K562 (cell line): ENCODE measurements around the gene HS6ST1. TPM values are rescaled to one million over a fixed set of nuclear protein-coding genes. Genes with fewer than 3 reads are reported as not detected.

Experiments
- ATAC-seq: fragments of 200-7000 bp; cut with Tn5 transposase; 3 replicates; pipeline ENCODE4 v1.9.1; 2020; ENCODE audit warnings: moderate library complexity
- BruUV-seq: library from RNA; stranded (reverse); fragments of 400-500 nt; replicated peaks from 2 replicates; lab custom pipeline; 2021; lab: Mats Ljungman, UMichigan
- CTCF ChIA-PET: fragments of 300-600 bp; formaldehyde crosslinking; extraction: SDS; loops from one replicate; lab custom pipeline; 2021; ENCODE audit warnings: low intra/inter-chr PET ratio; lab: Yijun Ruan, JAX
- POLR2A ChIA-PET: fragments of 300-600, 350-650 bp; sonication (Branson Sonifier 250); formaldehyde crosslinking; extraction: SDS; loops from one replicate; lab custom pipeline; 2021; ENCODE audit warnings: antibody characterized with exemption, inconsistent platforms; lab: Yijun Ruan, JAX
- DNase-seq, 4 experiments: peaks; one replicate each; pipeline versions ENCODE4 v3.0.0 to v3.0.0-alpha.2; 2011 to 2018; ENCODE audit warnings: low spot score in 3 of 4, mixed read lengths in 3 of 4; ENCODE audit errors: extremely low read depth in 1 of 4
- FAIRE-seq: peaks from 2 replicates; lab custom pipeline; 2011; peaks lifted over from hg19 to GRCh38; lab: Jason Lieb, UNC
- H2AFZ ChIP-seq: 2 replicates; pipeline ENCODE4 v1.6.0; 2011; ENCODE audit warnings: low read depth, low read length, control low read depth, inconsistent platforms
- H3K27ac ChIP-seq: fragments of 200-600 bp; 3 replicates; pipeline ENCODE4 v1.8.0; 2011; ENCODE audit warnings: low read depth, mild to moderate bottlenecking, control low read depth, inconsistent platforms, low read length, moderate library complexity, mixed read lengths; ENCODE audit errors: extremely low read depth
- H3K27me3 ChIP-seq, 2 experiments: fragments of 300-600 bp in 1 of 2; 2 replicates in 1 of 2; 3 replicates in 1 of 2; pipeline versions ENCODE4 v1.6.0 to v1.8.0; 2011; ENCODE audit warnings: inconsistent platforms in 2 of 2, low read length in 2 of 2, mild to moderate bottlenecking in 1 of 2, mixed read lengths in 1 of 2, moderate library complexity in 1 of 2; ENCODE audit not compliant: control insufficient read depth in 2 of 2, insufficient read depth in 2 of 2
- H3K36me3 ChIP-seq: fragments of 300-600 bp; 3 replicates; pipeline ENCODE4 v1.8.0; 2011; ENCODE audit warnings: mild to moderate bottlenecking, low read length, inconsistent platforms; ENCODE audit not compliant: control insufficient read depth, insufficient read depth
- H3K4me1 ChIP-seq, 2 experiments: fragments of 200-600 bp in 1 of 2; replicated peaks in 1 of 2; 2 replicates in 1 of 2; 3 replicates in 1 of 2; pipeline versions ENCODE4 v1.5.1 to v1.8.0; 2011; ENCODE audit warnings: inconsistent platforms in 2 of 2, low read length in 2 of 2, mild to moderate bottlenecking in 1 of 2, mixed read lengths in 1 of 2, moderate library complexity in 1 of 2; ENCODE audit not compliant: control insufficient read depth in 2 of 2, insufficient read depth in 2 of 2
- H3K4me2 ChIP-seq: 2 replicates; pipeline ENCODE4 v1.6.1; 2011; ENCODE audit warnings: low read length, control low read depth, inconsistent platforms, mixed read lengths; ENCODE audit not compliant: insufficient read depth
- H3K4me3 ChIP-seq: fragments of 200-600 bp; sonication (generic), shearing (Covaris generic); 2 replicates; pipeline ENCODE4 v1.5.1; 2016; ENCODE audit warnings: control low read depth, inconsistent platforms
- H3K79me2 ChIP-seq: fragments of 200-600 bp; 3 replicates; pipeline ENCODE4 v1.8.0; 2011; ENCODE audit warnings: low read length, inconsistent platforms; ENCODE audit not compliant: control insufficient read depth, insufficient read depth
- H3K9ac ChIP-seq, 2 experiments: 2 replicates each; pipeline versions ENCODE4 v1.6.0 to v1.6.1; 2011; ENCODE audit warnings: low read depth in 2 of 2, low read length in 2 of 2, control low read depth in 1 of 2, inconsistent platforms in 1 of 2, mild to moderate bottlenecking in 1 of 2, mixed read lengths in 1 of 2; ENCODE audit not compliant: insufficient read depth in 1 of 2
- H3K9me1 ChIP-seq: one replicate; pipeline ENCODE4 v1.6.0; 2011; ENCODE audit warnings: inconsistent platforms, mild to moderate bottlenecking, low read length, moderate library complexity; ENCODE audit not compliant: control insufficient read depth, insufficient read depth
- H3K9me3 ChIP-seq: replicated peaks from 2 replicates; pipeline ENCODE4 v1.5.1; 2011; ENCODE audit warnings: low read depth, low read length, inconsistent platforms; ENCODE audit not compliant: control insufficient read depth, insufficient read depth
- H4K20me1 ChIP-seq: replicated peaks from 2 replicates; pipeline ENCODE4 v1.6.1; 2011; ENCODE audit warnings: low read length, inconsistent platforms, mixed read lengths; ENCODE audit not compliant: control insufficient read depth, insufficient read depth
- DACH1 ChIP-seq: fragments of 450-650 bp; IDR thresholded peaks from 2 replicates; pipeline ENCODE4 v1.6.1; 2018; ENCODE audit not compliant: partially characterized antibody
- DNMT1 ChIP-seq: fragments of 450-650 bp; IDR thresholded peaks from 2 replicates; pipeline ENCODE4 v1.6.1; 2016; ENCODE audit warnings: antibody characterized with exemption, mild to moderate bottlenecking
- ELK3 ChIP-seq: fragments of 450-650 bp; formaldehyde crosslinking; IDR thresholded peaks from 2 replicates; pipeline ENCODE4 v1.4.0; 2020; ENCODE audit warnings: mild to moderate bottlenecking
- FOXM1 ChIP-seq, 2 experiments: fragments of 450-650 bp in 1 of 2; sonication (generic) in 1 of 2; formaldehyde crosslinking in 1 of 2; IDR thresholded peaks; 2 replicates each; pipeline versions ENCODE4 v1.6.1 to v1.9.0; 2017 to 2022; ENCODE audit warnings: low read depth in 2 of 2, mild to moderate bottlenecking in 2 of 2, missing genetic modification reagents in 1 of 2, moderate library complexity in 1 of 2
- GATAD2A ChIP-seq: fragments of 450-650 bp; IDR thresholded peaks from 2 replicates; pipeline ENCODE4 v1.6.1; 2017
- LCOR ChIP-seq: sonication (generic); formaldehyde crosslinking; IDR thresholded peaks from 2 replicates; pipeline ENCODE4 v1.8.0; 2022; ENCODE audit warnings: mild to moderate bottlenecking, missing genetic modification reagents
- MTA1 ChIP-seq: fragments of 450-650 bp; IDR thresholded peaks from 2 replicates; pipeline ENCODE4 v1.6.1; 2017; ENCODE audit warnings: borderline replicate concordance
- NFE2L1 ChIP-seq: fragments of 450-650 bp; IDR thresholded peaks from 2 replicates; pipeline ENCODE4 v1.6.1; 2016; ENCODE audit warnings: missing genetic modification characterization, low read depth, mild to moderate bottlenecking, missing compliant biosample characterization, moderate library complexity, borderline replicate concordance
- NFIC ChIP-seq: fragments of 450-650 bp; IDR thresholded peaks from 2 replicates; pipeline ENCODE4 v1.6.1; 2017; ENCODE audit warnings: mild to moderate bottlenecking, inconsistent platforms
- TAF15 ChIP-seq: fragments of 200-400 bp; formaldehyde crosslinking; IDR thresholded peaks from 2 replicates; pipeline ENCODE4 v1.6.1; 2017; ENCODE audit warnings: mild to moderate bottlenecking, low read depth, low read length, moderate library complexity
- YY1 ChIP-seq, 3 experiments: IDR thresholded peaks; 2 replicates each; pipeline ENCODE4 v1.6.1; 2011; ENCODE audit warnings: low read length in 2 of 3, mild to moderate bottlenecking in 2 of 3, moderate library complexity in 2 of 3, borderline replicate concordance in 1 of 3, control low read depth in 1 of 3, low read depth in 1 of 3; ENCODE audit not compliant: insufficient read depth in 3 of 3, insufficient replicate concordance in 2 of 3, control insufficient read depth in 1 of 3, insufficient read length in 1 of 3; ENCODE audit errors: extremely low read depth in 1 of 3
- ZNF224 ChIP-seq: sonication (generic); formaldehyde crosslinking; IDR thresholded peaks from 2 replicates; pipeline ENCODE4 v1.8.0; 2022; ENCODE audit warnings: mild to moderate bottlenecking, missing genetic modification reagents
- ZNF551 ChIP-seq: fragments of 250-450 bp; sonication (Bioruptor Pico); IDR thresholded peaks from 2 replicates; pipeline ENCODE4 v1.5.0; 2021; ENCODE audit warnings: mild to moderate bottlenecking, moderate library complexity
- ZNF639 ChIP-seq, 2 experiments: fragments of 200-800 bp in 1 of 2; sonication (Bioruptor generic) in 1 of 2; sonication (generic) in 1 of 2; formaldehyde crosslinking in 1 of 2; IDR thresholded peaks in 1 of 2; conservative IDR thresholded peaks in 1 of 2; 2 replicates each; pipeline versions ENCODE4 v1.5.0 to v1.6.1; 2016 to 2020; ENCODE audit warnings: missing compliant biosample characterization in 1 of 2, missing genetic modification characterization in 1 of 2, missing genetic modification reagents in 1 of 2
- WGBS: fragments of 100-300 bp; shearing (Covaris generic); methylation state at CpG from one replicate; pipeline ENCODE4 v1.1.6; 2016; ENCODE audit warnings: low coverage, mixed read lengths; ENCODE audit not compliant: insufficient coverage; ENCODE audit errors: missing lambda C conversion rate; 5-methylcytosine and 5-hydroxymethylcytosine counted together
- in situ Hi-C: fragments of 300-500 bp; cut with MboI; formaldehyde crosslinking; loops from 4 replicates; pipeline ENCODE4 v1.15.0; 2018; ENCODE audit warnings: inconsistent platforms, mixed read lengths
- intact Hi-C: fragments of 100-400 bp; cut with micrococcal nuclease; formaldehyde crosslinking; loops from 2 replicates; pipeline ENCODE4 v1.14.2; 2022
- polyA plus RNA-seq, 8 experiments: library from polyadenylated mRNA; depleted of rRNA in 4 of 8; stranded (reverse) in 5 of 8; unstranded in 3 of 8; fragments of >200 nt; fragmentation: Nextera tagmentation in 2 of 8; fragmentation: Illumina TruSeq in 1 of 8; extraction: Ambion mirVana in 2 of 8; extraction: Trizol in 1 of 8; gene quantifications; 2 replicates each; pipeline versions ENCODE4 v1.2.1 to v1.2.3, GENCODE V29; 2011 to 2014; ENCODE audit warnings: inconsistent platforms in 1 of 8, missing spikeins in 1 of 8
- total RNA-seq, 7 experiments: library from RNA; depleted of rRNA in 6 of 7; stranded (reverse); fragments of >200 nt in 6 of 7; fragmentation: Illumina TruSeq in 2 of 7; extraction: Trizol in 2 of 7; gene quantifications; 2 replicates each; pipeline versions ENCODE4 v1.2.1 to v1.2.3, GENCODE V29; 2011 to 2021; ENCODE audit warnings: low replicate concordance in 1 of 7
- TF ChIP-seq, protein P1 (sequence below): fragments of 150-350 bp; conservative IDR thresholded peaks from 2 replicates; pipeline ENCODE4 v1.6.1; 2014; ENCODE audit warnings: low read length

Gene HS6ST1
- total and polyA plus RNA-seq, 9 of the 15 experiments (the other 6 are each of a cell fraction or from before 2014, with no cell fraction given): 0.06 to 7.4 (median 3.8) TPM

GRCh38 chr2:128302744-128303067, 16.0 kb downstream of the HS6ST1 start:
- in situ Hi-C loops (no loop called here), intact Hi-C loops (loop anchor here (10.0 kb wide), 1 partner anchor 238 kb away; no protein-coding TSS in a partner anchor)
- Histone ChIP-seq H3K4me2 (no peak overlapping the region), H3K4me3 (no peak overlapping the region), H3K36me3 (no peaks in the 10 kb centered on the region), H3K27ac (no peak overlapping the region), H3K79me2 (no peaks in the 10 kb centered on the region), H3K9me1 (peaks cover 4% of the 10 kb centered on the region), H3K9me3 (no peaks in the 10 kb centered on the region), H3K9ac (no peak overlapping the region; a peak in 1 of 4 replicates), H3K4me1 (peaks cover 16 to 61% of the 10 kb centered on the region in 2 experiments), H2AFZ (no peak overlapping the region), H4K20me1 (peaks cover 20% of the 10 kb centered on the region), H3K27me3 (no peaks in the 10 kb centered on the region)
- DNase-seq (no peak), ATAC-seq (no peak), FAIRE-seq (no peak)
- CTCF ChIA-PET: no interaction called here
- no TSS peak for BruUV-seq
- 59% methylated on average over 7 of the region's 8 CpGs for WGBS
- POLR2A ChIA-PET: no interaction called here
- TF ChIP-seq MTA1 (no peak), NFIC (no peak), ELK3 (no peak), DNMT1 (no peak), NFE2L1 (no peak), DACH1 (no peak), ZNF551 (CRISPR knock-in tag) (no peak), TAF15 (no peak), FOXM1 (IDR thresholded peaks at IDR 0.05; ENCODE audit: low read depth) (no peak), FOXM1 (CRISPR knock-in tag; IDR thresholded peaks at IDR 0.05; ENCODE audit: low read depth) (no peak), YY1 (IDR thresholded peaks at IDR 0.05; ENCODE audit: borderline replicate concordance in 1 of 3, control insufficient read depth in 1 of 3, extremely low read depth in 1 of 3, insufficient read depth in 3 of 3, insufficient read length in 1 of 3, insufficient replicate concordance in 2 of 3, low read depth in 1 of 3, low read length in 2 of 3) (no peak), GATAD2A (no peak), ZNF639 (CRISPR knock-in tag; conservative IDR thresholded peaks at IDR 0.05 in 1 of 2, IDR thresholded peaks at IDR 0.05 in 1 of 2) (no peak), ZNF224 (CRISPR knock-in tag) (no peak), LCOR (no peak)
- TF ChIP-seq, protein P1, sequence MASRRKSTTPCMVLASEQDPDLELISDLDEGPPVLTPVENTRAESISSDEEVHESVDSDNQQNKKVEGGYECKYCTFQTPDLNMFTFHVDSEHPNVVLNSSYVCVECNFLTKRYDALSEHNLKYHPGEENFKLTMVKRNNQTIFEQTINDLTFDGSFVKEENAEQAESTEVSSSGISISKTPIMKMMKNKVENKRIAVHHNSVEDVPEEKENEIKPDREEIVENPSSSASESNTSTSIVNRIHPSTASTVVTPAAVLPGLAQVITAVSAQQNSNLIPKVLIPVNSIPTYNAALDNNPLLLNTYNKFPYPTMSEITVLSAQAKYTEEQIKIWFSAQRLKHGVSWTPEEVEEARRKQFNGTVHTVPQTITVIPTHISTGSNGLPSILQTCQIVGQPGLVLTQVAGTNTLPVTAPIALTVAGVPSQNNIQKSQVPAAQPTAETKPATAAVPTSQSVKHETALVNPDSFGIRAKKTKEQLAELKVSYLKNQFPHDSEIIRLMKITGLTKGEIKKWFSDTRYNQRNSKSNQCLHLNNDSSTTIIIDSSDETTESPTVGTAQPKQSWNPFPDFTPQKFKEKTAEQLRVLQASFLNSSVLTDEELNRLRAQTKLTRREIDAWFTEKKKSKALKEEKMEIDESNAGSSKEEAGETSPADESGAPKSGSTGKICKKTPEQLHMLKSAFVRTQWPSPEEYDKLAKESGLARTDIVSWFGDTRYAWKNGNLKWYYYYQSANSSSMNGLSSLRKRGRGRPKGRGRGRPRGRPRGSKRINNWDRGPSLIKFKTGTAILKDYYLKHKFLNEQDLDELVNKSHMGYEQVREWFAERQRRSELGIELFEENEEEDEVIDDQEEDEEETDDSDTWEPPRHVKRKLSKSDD: no peak
